DOHH2 (cell line): ENCODE results near the gene HOXD8.

Source experiments
- H3F3A ChIP-seq: fragments of 200-600 bp; sonication (generic), shearing (Covaris generic); 2 replicates; pipeline ENCODE4 v1.6.0; 2016; ENCODE audit warnings: antibody characterized with exemption, mild to moderate bottlenecking; ENCODE audit not compliant: control insufficient read depth, insufficient read depth
- H3K27ac ChIP-seq: fragments of 200-600 bp; sonication (generic); 2 replicates; pipeline ENCODE4 v1.5.1; 2014; ENCODE audit warnings: low read depth, mild to moderate bottlenecking, low read length, moderate library complexity
- H3K27me3 ChIP-seq: fragments of 200-600 bp; sonication (generic); 2 replicates; pipeline ENCODE4 v1.6.1; 2014; ENCODE audit warnings: mild to moderate bottlenecking, low read length, mixed read lengths; ENCODE audit not compliant: control insufficient read depth
- H3K36me3 ChIP-seq: fragments of 200-600 bp; sonication (generic); 2 replicates; pipeline ENCODE4 v1.6.1; 2014; ENCODE audit warnings: mild to moderate bottlenecking, low read length, moderate library complexity, mixed read lengths; ENCODE audit not compliant: control insufficient read depth
- H3K4me1 ChIP-seq: fragments of 200-600 bp; sonication (generic); 2 replicates; pipeline ENCODE4 v1.6.1; 2014; ENCODE audit warnings: mild to moderate bottlenecking, low read length, mixed read lengths; ENCODE audit not compliant: control insufficient read depth
- H3K4me2 ChIP-seq: fragments of 200-600 bp; sonication (generic); 2 replicates; pipeline ENCODE4 v1.6.0; 2014; ENCODE audit warnings: mild to moderate bottlenecking, low read length, moderate library complexity
- H3K4me3 ChIP-seq: fragments of 200-600 bp; sonication (generic); 2 replicates; pipeline ENCODE4 v1.5.1; 2014; ENCODE audit warnings: mild to moderate bottlenecking, low read length, mixed read lengths
- H3K79me2 ChIP-seq: fragments of 200-600 bp; sonication (generic); 2 replicates; pipeline ENCODE4 v1.6.1; 2014; ENCODE audit warnings: mild to moderate bottlenecking, low read length, mixed read lengths; ENCODE audit not compliant: control insufficient read depth
- H3K9me2 ChIP-seq: fragments of 200-600 bp; sonication (generic); replicated peaks from 2 replicates; pipeline ENCODE4 v1.6.1; 2014; ENCODE audit warnings: mild to moderate bottlenecking, low read length, mixed read lengths; ENCODE audit not compliant: control insufficient read depth
- H3K9me3 ChIP-seq: fragments of 200-600 bp; sonication (generic); 2 replicates; pipeline ENCODE4 v1.6.1; 2014; ENCODE audit warnings: antibody characterized with exemption, low read length, mixed read lengths; ENCODE audit not compliant: control insufficient read depth, insufficient read depth
- H4K20me1 ChIP-seq: fragments of 200-600 bp; sonication (generic); 2 replicates; pipeline ENCODE4 v1.6.0; 2014; ENCODE audit warnings: low read depth, mild to moderate bottlenecking, antibody characterized with exemption, low read length, moderate library complexity; ENCODE audit not compliant: control insufficient read depth, insufficient read depth
- CTCF ChIP-seq: fragments of 200-600 bp; sonication (generic); IDR thresholded peaks from one replicate; pipeline ENCODE4 v1.5.1; 2014; ENCODE audit warnings: antibody characterized with exemption, mild to moderate bottlenecking, low read depth, low read length; ENCODE audit not compliant: poor library complexity, severe bottlenecking
- EZH2phosphoT487 ChIP-seq: fragments of 200-600 bp; sonication (generic); IDR thresholded peaks from 2 replicates; pipeline ENCODE4 v1.6.1; 2017; ENCODE audit warnings: borderline replicate concordance, mild to moderate bottlenecking, antibody characterized with exemption, low read length, moderate library complexity, mixed read lengths

Gene HOXD8

DNA sequence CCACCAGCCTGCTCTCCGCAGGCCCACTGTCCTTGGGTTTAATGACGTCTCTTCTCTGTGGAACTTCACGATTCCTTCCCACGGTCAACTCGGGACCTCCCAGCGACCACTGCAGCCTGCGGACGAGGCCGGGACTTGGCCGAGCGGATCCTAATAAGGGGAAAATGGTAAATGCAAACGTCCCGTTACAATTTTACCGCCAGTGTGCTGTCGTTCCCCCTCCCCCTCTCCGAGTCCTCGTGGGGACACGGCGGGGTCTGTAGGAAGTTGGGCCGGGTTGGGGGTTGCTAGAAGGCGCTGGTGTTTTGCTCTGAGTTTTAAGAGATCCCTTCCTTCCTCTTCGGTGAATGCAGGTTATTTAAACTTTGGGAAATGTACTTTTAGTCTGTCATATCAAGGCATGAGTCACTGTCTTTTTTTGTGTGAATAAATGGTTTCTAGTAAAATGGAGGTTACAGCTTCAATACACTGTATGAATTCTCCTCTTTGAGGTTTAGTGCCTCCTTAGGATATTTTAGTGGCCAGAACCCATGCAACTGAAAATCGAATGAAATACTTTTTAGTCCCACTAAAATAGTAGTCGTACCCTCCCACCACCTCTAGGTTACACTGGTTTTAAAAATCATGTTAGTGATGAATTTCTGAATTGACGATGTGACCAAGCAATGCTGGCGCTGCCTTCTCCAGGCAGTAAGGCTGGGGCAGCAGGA lies 20.2 kb upstream of the HOXD8 start:
- no peak for TF ChIP-seq CTCF
- no peak for TF ChIP-seq EZH2phosphoT487
- no peaks in the 10 kb centered on the region for H3F3A ChIP-seq
- H3K27me3 ChIP-seq, result peaks cover 15% of the 10 kb centered on the region
- no peaks in the 10 kb centered on the region for H3K79me2 ChIP-seq
- H3K4me1 ChIP-seq, result no peaks in the 10 kb centered on the region
- H3K4me3 ChIP-seq, result no peak overlapping the region
- no peaks in the 10 kb centered on the region for H3K9me3 ChIP-seq
- no peak overlapping the region for H3K4me2 ChIP-seq
- no peak overlapping the region for H3K27ac ChIP-seq
- no peaks in the 10 kb centered on the region for H3K36me3 ChIP-seq
- H3K9me2 ChIP-seq, result no peaks in the 10 kb centered on the region
- H4K20me1 ChIP-seq, result no peaks in the 10 kb centered on the region

GRCh38 chr2:176109946-176110345 lies 19.6 kb upstream of the HOXD8 start:
- Histone ChIP-seq H3K4me1 (no peaks in the 10 kb centered on the region), H3K9me3 (no peaks in the 10 kb centered on the region), H3K79me2 (no peaks in the 10 kb centered on the region), H3F3A (no peaks in the 10 kb centered on the region), H3K36me3 (no peaks in the 10 kb centered on the region), H4K20me1 (no peaks in the 10 kb centered on the region), H3K4me2 (no peak overlapping the region), H3K9me2 (no peaks in the 10 kb centered on the region), H3K4me3 (no peak overlapping the region), H3K27me3 (peaks cover 21% of the 10 kb centered on the region), H3K27ac (no peak overlapping the region)
- TF ChIP-seq CTCF, result no peak
- no peak for TF ChIP-seq EZH2phosphoT487

DNA sequence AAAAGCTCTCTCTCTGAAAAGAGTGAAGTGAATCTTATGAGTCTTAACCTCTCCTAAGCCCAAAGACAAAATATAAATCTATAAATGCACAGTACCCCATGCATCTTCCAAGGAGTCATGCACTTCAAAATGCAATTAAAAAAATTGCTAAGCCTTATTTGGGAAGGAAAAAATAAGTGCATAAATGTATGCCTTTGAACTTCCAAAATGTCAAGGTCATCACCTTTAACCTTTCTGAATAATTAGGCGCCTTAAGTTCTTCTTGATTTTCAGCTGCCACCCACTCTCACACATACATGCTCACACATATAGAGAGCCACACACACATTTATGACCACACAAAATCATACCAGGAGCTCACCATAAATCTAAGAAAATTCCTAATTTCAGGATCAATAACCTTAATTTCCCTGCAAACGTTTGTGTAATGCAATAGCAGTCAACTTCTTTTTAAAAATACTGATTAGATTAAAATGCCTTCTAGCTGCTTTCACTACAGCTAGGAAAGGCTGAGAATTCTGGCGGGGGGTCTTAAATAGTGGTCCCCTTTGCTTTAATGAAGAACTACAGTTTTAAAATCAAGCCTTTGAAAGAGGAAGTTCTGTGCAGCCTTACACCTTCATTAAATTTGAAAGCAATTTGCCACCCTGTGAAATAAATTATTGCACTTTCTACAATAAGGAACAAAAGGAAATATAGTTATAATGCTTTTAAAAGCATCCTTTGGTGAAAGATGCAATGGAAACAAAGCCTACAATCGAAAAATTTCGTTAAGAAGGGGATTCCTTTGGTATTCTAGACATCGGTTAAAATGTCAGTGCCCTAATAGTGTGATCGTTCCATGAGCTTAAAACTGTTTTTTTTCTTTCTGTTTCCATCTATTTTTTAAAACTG lies 18.8 kb upstream of the HOXD8 start:
- Histone ChIP-seq H3K36me3 (no peaks in the 10 kb centered on the region), H3K9me2 (no peaks in the 10 kb centered on the region), H3K27me3 (peaks cover 22% of the 10 kb centered on the region), H3F3A (no peaks in the 10 kb centered on the region), H3K4me3 (no peak overlapping the region), H3K4me2 (no peak overlapping the region), H3K9me3 (no peaks in the 10 kb centered on the region), H4K20me1 (no peaks in the 10 kb centered on the region), H3K4me1 (no peaks in the 10 kb centered on the region), H3K27ac (no peak overlapping the region), H3K79me2 (no peaks in the 10 kb centered on the region)
- no peak for TF ChIP-seq CTCF
- no peak for TF ChIP-seq EZH2phosphoT487
